GM10847 (cell line): ENCODE results near the gene MPIG6B.

Experiments used
- POLR2A ChIP-seq: IDR thresholded peaks from 2 replicates; pipeline ENCODE4 v1.6.1; 2011; ENCODE audit not compliant: insufficient read length; ENCODE audit errors: extremely low read depth

The MPIG6B gene

GRCh38 chr6:31737315-31737990, 14.3 kb downstream of the MPIG6B start:
- no peak for TF ChIP-seq POLR2A

GRCh38 chr6:31737991-31738979, 15.1 kb downstream of the MPIG6B start:
- TF ChIP-seq POLR2A, result peak; percentile 19

GRCh38 chr6:31739639-31740396, 16.6 kb downstream of the MPIG6B start, which contains the start of gene MSH5:
Gene MSH5, plus strand, starts transcription at chr6:31740005. Its CDS starts 462 bp downstream, at chr6:31740467.
- peak; percentile 19 for TF ChIP-seq POLR2A

- no peak for TF ChIP-seq POLR2A
These were observed 17.4 kb downstream of the MPIG6B start for GRCh38 chr6:31740397-31741223.

- no peak for TF ChIP-seq POLR2A
These were observed 18.6 kb downstream of the MPIG6B start for GRCh38 chr6:31741815-31742214.

- no peak for TF ChIP-seq POLR2A
These were observed 19.7 kb downstream of the MPIG6B start for GRCh38 chr6:31742894-31743293.

- TF ChIP-seq POLR2A, result no peak
These were observed 21.2 kb downstream of the MPIG6B start for GRCh38 chr6:31744422-31744821.

- no peak for TF ChIP-seq POLR2A
These were observed 26.3 kb downstream of the MPIG6B start for GRCh38 chr6:31749301-31750036.

GRCh38 chr6:31750411-31751022, 27.3 kb downstream of the MPIG6B start:
- TF ChIP-seq POLR2A, result no peak

GRCh38 chr6:31752739-31753319, 29.7 kb downstream of the MPIG6B start:
- no peak for TF ChIP-seq POLR2A

GRCh38 chr6:31758281-31758680, 35.1 kb downstream of the MPIG6B start:
- TF ChIP-seq POLR2A, result no peak

- no peak for TF ChIP-seq POLR2A
These were observed 37.6 kb downstream of the MPIG6B start for GRCh38 chr6:31760790-31761189.

- TF ChIP-seq POLR2A, result no peak
These were observed 38.2 kb downstream of the MPIG6B start for GRCh38 chr6:31761343-31761742.
